Measurements from ENCODE around the gene THAP12. TPM values are rescaled to one million over a fixed set of nuclear protein-coding genes. Genes with fewer than 3 reads are reported as not detected.
A peak's percentile ranks its signal among the peaks of the same experiment; 100 is the strongest.

THAP12 gene
- total and polyA plus RNA-seq, 2 of the 13 experiments (the other 11 are each of a cell fraction or from before 2014, with no cell fraction given) = 18.8 to 51.3 TPM

DNA sequence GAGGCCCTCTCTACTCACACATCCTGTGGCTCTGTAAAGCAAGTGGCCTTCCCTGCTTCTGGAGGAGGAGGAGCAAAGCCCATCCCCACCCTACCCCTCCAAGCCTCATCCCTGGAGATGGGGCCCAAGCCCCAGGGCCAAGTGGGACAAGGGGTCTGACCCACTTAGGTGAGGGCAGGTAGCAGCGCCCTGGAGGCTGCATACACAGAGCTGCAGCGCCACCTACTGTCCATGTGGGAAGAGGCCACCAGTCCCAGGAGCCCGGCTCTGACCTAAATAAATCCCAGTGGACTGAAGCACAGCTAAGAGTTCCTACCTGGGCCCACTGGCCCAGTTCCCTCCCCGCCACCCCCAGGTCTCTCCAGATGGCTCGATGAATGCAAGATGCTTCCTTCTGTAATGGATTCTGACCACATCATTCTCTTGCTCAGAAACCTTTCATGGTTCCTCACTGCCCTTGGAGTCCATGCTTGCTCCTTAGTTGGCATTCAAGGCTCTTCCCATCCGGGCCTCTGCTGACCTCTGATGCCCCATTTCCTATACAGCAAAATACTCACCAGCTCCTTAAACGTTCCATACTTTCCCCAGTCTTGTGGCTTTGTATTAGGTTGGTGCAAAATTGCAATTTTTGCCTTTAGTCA, 62.1 kb downstream of the THAP12 start (continued):
- TF ChIP-seq SMC3 (IDR thresholded peaks at IDR 0.05; ENCODE audit: low read length) = peak; percentile 80
- no peak for TF ChIP-seq ZFP36L1 (CRISPR knock-in tag; IDR thresholded peaks at IDR 0.05)
- no peak for TF ChIP-seq ZNF891 (CRISPR knock-in tag; IDR thresholded peaks at IDR 0.05)
- TF ChIP-seq CTCF (CRISPR knock-in tag; IDR thresholded peaks at IDR 0.05) = peak; percentile 97
- TF ChIP-seq KDM5B (CRISPR knock-in tag; IDR thresholded peaks at IDR 0.05; ENCODE audit: borderline replicate concordance) = 0 out of 2 replicates have a peak, but pooled peaks have one; percentile 19
- 0 out of 2 replicates have a peak, but pooled peaks have one; percentile 15 for TF ChIP-seq ZNF574 (CRISPR knock-in tag; IDR thresholded peaks at IDR 0.05)
- TF ChIP-seq ZNF687 (CRISPR knock-in tag; IDR thresholded peaks at IDR 0.05) = peak; percentile 34
- no peak for TF ChIP-seq PHB2 (IDR thresholded peaks at IDR 0.05; ENCODE audit: partially characterized antibody)
- TF ChIP-seq ATAD3A (CRISPR knock-in tag; IDR thresholded peaks at IDR 0.05) = no peak
- no peak for TF ChIP-seq ZNF616 (CRISPR knock-in tag; IDR thresholded peaks at IDR 0.05; ENCODE audit: low read depth)
- TF ChIP-seq IRF2 (CRISPR knock-in tag; IDR thresholded peaks at IDR 0.05) = 0 out of 2 replicates have a peak, but pooled peaks have one; percentile 20
- no peak for TF ChIP-seq POLR2AphosphoS5 (IDR thresholded peaks at IDR 0.05; ENCODE audit: low read depth, low read length)
- no peak for TF ChIP-seq ZNF232 (CRISPR knock-in tag; IDR thresholded peaks at IDR 0.05; ENCODE audit: borderline replicate concordance)
- no peak for TF ChIP-seq ZNF350 (CRISPR knock-in tag; IDR thresholded peaks at IDR 0.05; ENCODE audit: borderline replicate concordance, low read depth)
- TF ChIP-seq RAD21 (CRISPR knock-in tag; IDR thresholded peaks at IDR 0.05) = peak; percentile 96
- no peak for TF ChIP-seq ZNF260 (CRISPR knock-in tag; IDR thresholded peaks at IDR 0.05; ENCODE audit: borderline replicate concordance, low read depth)
- no peak for TF ChIP-seq ZNF253 (CRISPR knock-in tag; IDR thresholded peaks at IDR 0.05; ENCODE audit: borderline replicate concordance)
- TF ChIP-seq SALL1 (CRISPR knock-in tag; IDR thresholded peaks at IDR 0.05) = peak; percentile 42; the same call in 1 of the 2 replicates
- no peak for TF ChIP-seq NRL (CRISPR knock-in tag; IDR thresholded peaks at IDR 0.05; ENCODE audit: borderline replicate concordance)
- no peak for TF ChIP-seq PAX8 (CRISPR knock-in tag; IDR thresholded peaks at IDR 0.05; ENCODE audit: borderline replicate concordance)
- TF ChIP-seq, protein P1, sequence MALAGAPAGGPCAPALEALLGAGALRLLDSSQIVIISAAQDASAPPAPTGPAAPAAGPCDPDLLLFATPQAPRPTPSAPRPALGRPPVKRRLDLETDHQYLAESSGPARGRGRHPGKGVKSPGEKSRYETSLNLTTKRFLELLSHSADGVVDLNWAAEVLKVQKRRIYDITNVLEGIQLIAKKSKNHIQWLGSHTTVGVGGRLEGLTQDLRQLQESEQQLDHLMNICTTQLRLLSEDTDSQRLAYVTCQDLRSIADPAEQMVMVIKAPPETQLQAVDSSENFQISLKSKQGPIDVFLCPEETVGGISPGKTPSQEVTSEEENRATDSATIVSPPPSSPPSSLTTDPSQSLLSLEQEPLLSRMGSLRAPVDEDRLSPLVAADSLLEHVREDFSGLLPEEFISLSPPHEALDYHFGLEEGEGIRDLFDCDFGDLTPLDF (CRISPR knock-in tag; IDR thresholded peaks at IDR 0.05) = no peak

All from HepG2 (cell line).